Measurements from ENCODE around the gene CCR1. TPM values are rescaled to one million over a fixed set of nuclear protein-coding genes. Genes with fewer than 3 reads are reported as not detected.

The CCR1 gene
- polyA plus RNA-seq, 1 donor from 2014 or later: not detected

- H2AFZ ChIP-seq (ENCODE audit: low read depth, low read length): no peak overlapping the region
- H3K9me3 ChIP-seq (ENCODE audit: low read length): no peaks in the 10 kb centered on the region
- H3K27ac ChIP-seq (ENCODE audit: low read length): no peak overlapping the region
- no peaks in the 10 kb centered on the region for H4K20me1 ChIP-seq (ENCODE audit: insufficient read depth)
- no peak overlapping the region for H3K4me3 ChIP-seq (ENCODE audit: low read length)
- no peak overlapping the region for H3K9ac ChIP-seq (ENCODE audit: low read length)
- no peaks in the 10 kb centered on the region for H3K27me3 ChIP-seq (ENCODE audit: insufficient read depth, low read depth, low read length)
- no peak overlapping the region for H3K4me2 ChIP-seq (ENCODE audit: low read length)
- H3F3A ChIP-seq (ENCODE audit: insufficient read depth, low read length, poor library complexity, severe bottlenecking): no peaks in the 10 kb centered on the region
- no peaks in the 10 kb centered on the region for H3K36me3 ChIP-seq (ENCODE audit: insufficient read depth, low read length)
- TF ChIP-seq RAD21 (conservative IDR thresholded peaks at IDR 0.05) (no peak), MXI1 (conservative IDR thresholded peaks at IDR 0.05; ENCODE audit: poor library complexity, severe bottlenecking) (no peak), POLR2AphosphoS5 (IDR thresholded peaks at IDR 0.05) (no peak), TAF1 (IDR thresholded peaks at IDR 0.05; ENCODE audit: low read depth) (no peak), SMC3 (conservative IDR thresholded peaks at IDR 0.05; ENCODE audit: poor library complexity) (no peak), EP300 (conservative IDR thresholded peaks at IDR 0.05; ENCODE audit: poor library complexity, severe bottlenecking) (no peak), EZH2 (IDR thresholded peaks at IDR 0.05; ENCODE audit: borderline replicate concordance, insufficient read depth, low read length, poor library complexity, severe bottlenecking) (no peak)
- TF ChIP-seq, protein P1, sequence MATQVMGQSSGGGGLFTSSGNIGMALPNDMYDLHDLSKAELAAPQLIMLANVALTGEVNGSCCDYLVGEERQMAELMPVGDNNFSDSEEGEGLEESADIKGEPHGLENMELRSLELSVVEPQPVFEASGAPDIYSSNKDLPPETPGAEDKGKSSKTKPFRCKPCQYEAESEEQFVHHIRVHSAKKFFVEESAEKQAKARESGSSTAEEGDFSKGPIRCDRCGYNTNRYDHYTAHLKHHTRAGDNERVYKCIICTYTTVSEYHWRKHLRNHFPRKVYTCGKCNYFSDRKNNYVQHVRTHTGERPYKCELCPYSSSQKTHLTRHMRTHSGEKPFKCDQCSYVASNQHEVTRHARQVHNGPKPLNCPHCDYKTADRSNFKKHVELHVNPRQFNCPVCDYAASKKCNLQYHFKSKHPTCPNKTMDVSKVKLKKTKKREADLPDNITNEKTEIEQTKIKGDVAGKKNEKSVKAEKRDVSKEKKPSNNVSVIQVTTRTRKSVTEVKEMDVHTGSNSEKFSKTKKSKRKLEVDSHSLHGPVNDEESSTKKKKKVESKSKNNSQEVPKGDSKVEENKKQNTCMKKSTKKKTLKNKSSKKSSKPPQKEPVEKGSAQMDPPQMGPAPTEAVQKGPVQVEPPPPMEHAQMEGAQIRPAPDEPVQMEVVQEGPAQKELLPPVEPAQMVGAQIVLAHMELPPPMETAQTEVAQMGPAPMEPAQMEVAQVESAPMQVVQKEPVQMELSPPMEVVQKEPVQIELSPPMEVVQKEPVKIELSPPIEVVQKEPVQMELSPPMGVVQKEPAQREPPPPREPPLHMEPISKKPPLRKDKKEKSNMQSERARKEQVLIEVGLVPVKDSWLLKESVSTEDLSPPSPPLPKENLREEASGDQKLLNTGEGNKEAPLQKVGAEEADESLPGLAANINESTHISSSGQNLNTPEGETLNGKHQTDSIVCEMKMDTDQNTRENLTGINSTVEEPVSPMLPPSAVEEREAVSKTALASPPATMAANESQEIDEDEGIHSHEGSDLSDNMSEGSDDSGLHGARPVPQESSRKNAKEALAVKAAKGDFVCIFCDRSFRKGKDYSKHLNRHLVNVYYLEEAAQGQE (IDR thresholded peaks at IDR 0.05; ENCODE audit: borderline replicate concordance): no peak
- TF ChIP-seq, protein P2, sequence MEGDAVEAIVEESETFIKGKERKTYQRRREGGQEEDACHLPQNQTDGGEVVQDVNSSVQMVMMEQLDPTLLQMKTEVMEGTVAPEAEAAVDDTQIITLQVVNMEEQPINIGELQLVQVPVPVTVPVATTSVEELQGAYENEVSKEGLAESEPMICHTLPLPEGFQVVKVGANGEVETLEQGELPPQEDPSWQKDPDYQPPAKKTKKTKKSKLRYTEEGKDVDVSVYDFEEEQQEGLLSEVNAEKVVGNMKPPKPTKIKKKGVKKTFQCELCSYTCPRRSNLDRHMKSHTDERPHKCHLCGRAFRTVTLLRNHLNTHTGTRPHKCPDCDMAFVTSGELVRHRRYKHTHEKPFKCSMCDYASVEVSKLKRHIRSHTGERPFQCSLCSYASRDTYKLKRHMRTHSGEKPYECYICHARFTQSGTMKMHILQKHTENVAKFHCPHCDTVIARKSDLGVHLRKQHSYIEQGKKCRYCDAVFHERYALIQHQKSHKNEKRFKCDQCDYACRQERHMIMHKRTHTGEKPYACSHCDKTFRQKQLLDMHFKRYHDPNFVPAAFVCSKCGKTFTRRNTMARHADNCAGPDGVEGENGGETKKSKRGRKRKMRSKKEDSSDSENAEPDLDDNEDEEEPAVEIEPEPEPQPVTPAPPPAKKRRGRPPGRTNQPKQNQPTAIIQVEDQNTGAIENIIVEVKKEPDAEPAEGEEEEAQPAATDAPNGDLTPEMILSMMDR (IDR thresholded peaks at IDR 0.05; ENCODE audit: poor library complexity, severe bottlenecking): no peak
- H3K9me2 ChIP-seq (ENCODE audit: insufficient read depth, low read length): no peaks in the 10 kb centered on the region
- H3K79me2 ChIP-seq (replicated peaks; ENCODE audit: insufficient read depth, low read length): no peaks in the 10 kb centered on the region
Observed at GRCh38 chr3:46236294-46237054, 28.4 kb upstream of the CCR1 start.

GRCh38 chr3:46235425-46235824, 27.3 kb upstream of the CCR1 start:
- no peaks in the 10 kb centered on the region for H3K9me3 ChIP-seq (ENCODE audit: low read length)
- H3K9me2 ChIP-seq (ENCODE audit: insufficient read depth, low read length): no peaks in the 10 kb centered on the region
- TF ChIP-seq SMC3 (conservative IDR thresholded peaks at IDR 0.05; ENCODE audit: poor library complexity) (no peak), TAF1 (IDR thresholded peaks at IDR 0.05; ENCODE audit: low read depth) (no peak)
- TF ChIP-seq, protein P2 (IDR thresholded peaks at IDR 0.05; ENCODE audit: poor library complexity, severe bottlenecking): no peak
- no peak overlapping the region for H2AFZ ChIP-seq (ENCODE audit: low read depth, low read length)
- no peaks in the 10 kb centered on the region for H3K79me2 ChIP-seq (replicated peaks; ENCODE audit: insufficient read depth, low read length)
- H3K4me2 ChIP-seq (ENCODE audit: low read length): no peak overlapping the region
- no peaks in the 10 kb centered on the region for H3K27me3 ChIP-seq (ENCODE audit: insufficient read depth, low read depth, low read length)
- H4K20me1 ChIP-seq (ENCODE audit: insufficient read depth): no peaks in the 10 kb centered on the region
- H3K36me3 ChIP-seq (ENCODE audit: insufficient read depth, low read length): no peaks in the 10 kb centered on the region
- H3K27ac ChIP-seq (ENCODE audit: low read length): no peak overlapping the region
- no peaks in the 10 kb centered on the region for H3F3A ChIP-seq (ENCODE audit: insufficient read depth, low read length, poor library complexity, severe bottlenecking)
- no peak overlapping the region for H3K9ac ChIP-seq (ENCODE audit: low read length)
- H3K4me3 ChIP-seq (ENCODE audit: low read length): no peak overlapping the region
